SJSA1 (cell line): ENCODE results near the gene TCAP. TPM values are rescaled to one million over a fixed set of nuclear protein-coding genes. Genes with fewer than 3 reads are reported as not detected.

Source experiments
- DNase-seq, 2 experiments: peaks; one replicate each; pipeline ENCODE4 v3.0.0-alpha.2; 2015 to 2020; ENCODE audit warnings: low spot score in 2 of 2, low read depth in 1 of 2
- H3K27ac ChIP-seq: fragments of 250-450 bp; sonication (Bioruptor Pico); 2 replicates; pipeline ENCODE4 v1.5.1; 2020; ENCODE audit warnings: mild to moderate bottlenecking, moderate library complexity
- H3K27me3 ChIP-seq: fragments of 250-450 bp; sonication (Bioruptor Pico); replicated peaks from 2 replicates; pipeline ENCODE4 v1.5.1; 2020; ENCODE audit warnings: mild to moderate bottlenecking, moderate library complexity
- H3K36me3 ChIP-seq: fragments of 250-450 bp; sonication (Bioruptor Pico); 2 replicates; pipeline ENCODE4 v1.5.1; 2020; ENCODE audit warnings: mild to moderate bottlenecking
- H3K4me1 ChIP-seq: fragments of 250-450 bp; sonication (Bioruptor Pico); replicated peaks from 2 replicates; pipeline ENCODE4 v1.6.1; 2021; ENCODE audit warnings: mild to moderate bottlenecking
- H3K4me3 ChIP-seq: fragments of 250-450 bp; sonication (Bioruptor Pico); 2 replicates; pipeline ENCODE4 v1.5.1; 2020; ENCODE audit warnings: mild to moderate bottlenecking
- H3K9me3 ChIP-seq: fragments of 250-450 bp; sonication (Bioruptor Pico); replicated peaks from 2 replicates; pipeline ENCODE4 v1.5.1; 2020; ENCODE audit warnings: mild to moderate bottlenecking
- total RNA-seq: library from RNA; depleted of rRNA; stranded (reverse); fragments of >200 nt; shearing (Covaris generic); gene quantifications from 2 replicates; pipeline ENCODE4 v1.2.3, GENCODE V29; 2014; rRNA removed

Gene TCAP
- 0.11 TPM in 1 of 2 replicates, not detected in the other for total RNA-seq

GRCh38 chr17:39664581-39665561 is at the start of gene TCAP:
Gene TCAP, plus strand, starts transcription at chr17:39665349. Its CDS starts 11 bp downstream, at chr17:39665360.
- Histone ChIP-seq H3K4me1 (peaks cover 11% of the 10 kb centered on the region), H3K9me3 (0 out of 2 replicates have a peak, but pooled peaks cover 2% of the 10 kb centered on the region), H3K4me3 (no peak within 1 kb of the TSS), H3K27me3 (peaks cover 31% of the 10 kb centered on the region), H3K36me3 (peaks cover 16% of the 10 kb centered on the region), H3K27ac (no peak within 1 kb of the TSS)
- no peak for DNase-seq

- Histone ChIP-seq H3K9me3 (no peaks in the 10 kb centered on the region), H3K27me3 (peaks cover 48% of the 10 kb centered on the region), H3K27ac (no peak overlapping the region), H3K36me3 (no peaks in the 10 kb centered on the region), H3K4me1 (peaks cover 10% of the 10 kb centered on the region), H3K4me3 (no peak overlapping the region)
- DNase-seq = no peak
Observed at GRCh38 chr17:39615434-39615833, 49.7 kb upstream of the TCAP start.

GRCh38 chr17:39617100-39617445 is 48.1 kb upstream of the TCAP start:
- Histone ChIP-seq H3K9me3 (no peaks in the 10 kb centered on the region), H3K4me1 (peaks cover 11% of the 10 kb centered on the region), H3K27me3 (peaks cover 38% of the 10 kb centered on the region), H3K27ac (no peak overlapping the region), H3K4me3 (no peak overlapping the region; the same call in 1 of the 2 replicates), H3K36me3 (no peaks in the 10 kb centered on the region)
- no peak for DNase-seq

GRCh38 chr17:39617446-39618245 is 47.5 kb upstream of the TCAP start:
- Histone ChIP-seq H3K27me3 (peaks cover 35% of the 10 kb centered on the region), H3K4me1 (peaks cover 14% of the 10 kb centered on the region), H3K4me3 (peak overlapping the region; percentile 44), H3K9me3 (no peaks in the 10 kb centered on the region), H3K36me3 (no peaks in the 10 kb centered on the region), H3K27ac (no peak overlapping the region)
- peak in 1 of 2 experiments; percentile 59 for DNase-seq

DNA sequence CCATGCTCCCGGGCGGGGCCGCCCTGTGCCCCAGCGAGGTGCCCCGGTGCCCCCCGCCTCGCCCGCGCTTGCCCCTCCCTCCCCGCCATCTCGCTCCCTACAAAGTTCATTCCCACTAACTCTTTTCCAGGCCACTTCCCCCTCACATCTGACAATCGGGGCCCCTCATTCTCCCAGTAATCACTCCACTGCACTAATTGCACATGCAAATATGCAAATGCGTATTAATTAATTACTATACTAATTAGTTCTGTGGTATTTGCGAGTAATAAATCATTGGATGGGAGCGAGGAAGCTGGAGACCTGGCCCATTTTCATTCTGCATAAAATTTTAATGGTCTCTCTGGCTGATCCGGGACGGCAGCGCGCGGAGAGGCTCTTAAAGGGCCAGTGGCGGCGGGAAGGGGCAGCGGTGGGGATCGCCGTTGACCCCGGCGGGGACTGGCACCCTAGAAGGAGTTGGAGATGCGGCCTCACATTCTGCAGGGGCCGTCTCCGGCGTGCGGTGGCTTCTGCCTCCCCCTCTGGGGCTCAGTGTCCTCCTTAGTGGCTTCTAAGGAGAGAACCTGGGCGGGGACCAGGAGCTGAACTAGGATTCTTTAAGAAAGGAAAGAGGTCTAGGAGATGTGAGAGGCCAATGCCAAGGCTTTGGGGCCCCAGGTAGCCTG is 46.8 kb upstream of the TCAP start:
- peak in 1 of 2 experiments; percentile 25 for DNase-seq
- H3K4me1 ChIP-seq = peaks cover 19% of the 10 kb centered on the region
- H3K4me3 ChIP-seq = peak overlapping the region; percentile 44
- no peaks in the 10 kb centered on the region for H3K36me3 ChIP-seq
- peaks cover 30% of the 10 kb centered on the region for H3K27me3 ChIP-seq
- no peaks in the 10 kb centered on the region for H3K9me3 ChIP-seq
- H3K27ac ChIP-seq = no peak overlapping the region

GRCh38 chr17:39618956-39619785 is 46.0 kb upstream of the TCAP start:
- Histone ChIP-seq H3K4me1 (peaks cover 19% of the 10 kb centered on the region), H3K27ac (no peak overlapping the region), H3K9me3 (no peaks in the 10 kb centered on the region), H3K4me3 (no peak overlapping the region), H3K36me3 (no peaks in the 10 kb centered on the region), H3K27me3 (peaks cover 32% of the 10 kb centered on the region)
- no peak for DNase-seq

- no peaks in the 10 kb centered on the region for H3K36me3 ChIP-seq
- H3K4me3 ChIP-seq = no peak overlapping the region
- H3K4me1 ChIP-seq = peaks cover 19% of the 10 kb centered on the region
- DNase-seq = no peak
- no peak overlapping the region for H3K27ac ChIP-seq
- H3K27me3 ChIP-seq = peaks cover 32% of the 10 kb centered on the region
- no peaks in the 10 kb centered on the region for H3K9me3 ChIP-seq
Observed at GRCh38 chr17:39619786-39620101, 45.4 kb upstream of the TCAP start.

GRCh38 chr17:39621523-39622379 is 43.4 kb upstream of the TCAP start:
- H3K4me1 ChIP-seq = peaks cover 19% of the 10 kb centered on the region
- peaks cover 35% of the 10 kb centered on the region for H3K27me3 ChIP-seq
- H3K9me3 ChIP-seq = no peaks in the 10 kb centered on the region
- H3K27ac ChIP-seq = no peak overlapping the region
- no peak overlapping the region for H3K4me3 ChIP-seq
- DNase-seq = peak; percentile 78 to 86
- H3K36me3 ChIP-seq = no peaks in the 10 kb centered on the region

GRCh38 chr17:39622380-39623006 is 42.7 kb upstream of the TCAP start:
- no peak overlapping the region for H3K27ac ChIP-seq
- no peak for DNase-seq
- no peak overlapping the region for H3K4me3 ChIP-seq
- peaks cover 35% of the 10 kb centered on the region for H3K27me3 ChIP-seq
- no peaks in the 10 kb centered on the region for H3K36me3 ChIP-seq
- H3K4me1 ChIP-seq = peaks cover 15% of the 10 kb centered on the region
- H3K9me3 ChIP-seq = no peaks in the 10 kb centered on the region

DNA sequence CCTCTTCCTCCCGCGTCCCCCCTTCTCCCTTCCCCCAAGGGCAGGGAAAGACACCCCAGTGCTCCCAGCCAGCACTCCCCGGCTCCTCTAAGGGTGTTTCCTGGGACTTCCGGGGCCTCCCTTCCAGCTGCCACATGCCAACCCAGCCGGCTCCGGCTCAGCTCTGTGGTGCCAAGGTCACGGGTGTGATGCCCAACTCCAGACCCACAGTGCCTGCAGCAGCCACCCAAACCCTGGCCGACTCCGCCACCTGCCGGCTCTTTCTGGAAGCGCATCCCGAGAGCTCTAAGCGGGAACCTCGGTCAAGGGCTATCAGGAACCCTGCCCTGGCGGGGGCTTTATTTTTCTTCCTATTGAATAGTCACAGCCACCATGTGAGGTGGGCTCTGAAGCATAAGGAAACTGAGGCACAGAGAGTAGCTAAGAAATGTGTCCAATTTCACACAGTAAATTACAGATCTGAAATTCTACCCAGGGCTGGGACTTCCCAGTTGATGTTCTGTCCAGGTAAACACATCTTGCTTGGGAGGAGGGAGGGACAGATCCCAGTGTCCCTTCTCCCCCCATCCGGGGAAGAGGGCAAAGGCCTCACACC is 41.7 kb upstream of the TCAP start:
- Histone ChIP-seq H3K9me3 (no peaks in the 10 kb centered on the region), H3K27ac (no peak overlapping the region), H3K27me3 (peaks cover 37% of the 10 kb centered on the region), H3K4me1 (peaks cover 11% of the 10 kb centered on the region), H3K36me3 (no peaks in the 10 kb centered on the region), H3K4me3 (no peak overlapping the region)
- peak; percentile 50 to 78 for DNase-seq

DNA sequence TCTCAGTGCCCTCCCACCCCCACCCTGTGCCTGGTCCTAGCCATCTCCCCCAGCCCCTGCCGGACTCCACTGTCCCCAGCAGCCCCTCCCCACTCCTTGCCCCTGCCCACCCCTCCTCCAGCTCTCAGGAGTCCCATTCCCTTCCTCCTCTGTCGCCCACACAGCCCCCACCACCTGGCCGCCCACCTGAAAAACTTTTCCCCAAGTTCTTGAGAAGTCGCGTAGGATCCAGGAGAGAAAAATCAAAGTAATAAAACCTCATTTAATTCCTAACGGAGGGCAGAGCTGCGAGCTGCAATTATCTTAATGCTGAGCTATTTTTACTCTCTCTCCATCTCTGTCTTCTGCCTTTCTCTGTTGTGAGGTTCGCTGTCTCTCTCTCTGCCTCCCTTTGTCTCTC is 40.8 kb upstream of the TCAP start:
- DNase-seq = no peak
- Histone ChIP-seq H3K27ac (no peak overlapping the region), H3K4me3 (no peak overlapping the region), H3K4me1 (peaks cover 8% of the 10 kb centered on the region), H3K27me3 (peaks cover 34% of the 10 kb centered on the region), H3K9me3 (no peaks in the 10 kb centered on the region), H3K36me3 (no peaks in the 10 kb centered on the region)
